K562 (cell line): Measurements from ENCODE around the gene SYNJ2. TPM values are rescaled to one million over a fixed set of nuclear protein-coding genes. Genes with fewer than 3 reads are reported as not detected.
A peak's percentile ranks its signal among the peaks of the same experiment; 100 is the strongest.

Experiments used
- CBX1 ChIP-seq: sonication (generic); IDR thresholded peaks from 2 replicates; pipeline ENCODE4 v1.6.1; 2016; ENCODE audit warnings: antibody characterized with exemption, low read depth, mild to moderate bottlenecking
- CEBPZ ChIP-seq: fragments of 150-350 bp; IDR thresholded peaks from 2 replicates; pipeline ENCODE4 v1.6.1; 2014; ENCODE audit warnings: low read depth, mild to moderate bottlenecking, low read length, borderline replicate concordance
- CREB5 ChIP-seq: fragments of 250-450 bp; sonication (Bioruptor Pico); IDR thresholded peaks from 2 replicates; pipeline ENCODE4 v1.5.0; 2020; ENCODE audit warnings: mild to moderate bottlenecking
- HES1 ChIP-seq: fragments of 450-650 bp; IDR thresholded peaks from 2 replicates; pipeline ENCODE4 v1.6.1; 2016; ENCODE audit warnings: low read depth, mild to moderate bottlenecking, moderate library complexity
- KLF1 ChIP-seq: fragments of 450-650 bp; IDR thresholded peaks from 2 replicates; pipeline ENCODE4 v1.6.1; 2016; ENCODE audit warnings: missing genetic modification characterization, missing compliant biosample characterization
- LEF1 ChIP-seq: fragments of 450-650 bp; IDR thresholded peaks from 2 replicates; pipeline ENCODE4 v1.6.1; 2016; ENCODE audit warnings: mild to moderate bottlenecking
- MCM5 ChIP-seq: fragments of 450-650 bp; IDR thresholded peaks from 2 replicates; pipeline ENCODE4 v1.6.1; 2016; ENCODE audit warnings: low read depth
- MYNN ChIP-seq, 2 experiments: sonication (generic); formaldehyde crosslinking in 1 of 2; IDR thresholded peaks; 2 replicates each; pipeline versions ENCODE4 v1.5.0 to v1.6.1; 2016 to 2020; ENCODE audit warnings: antibody characterized with exemption in 1 of 2, missing genetic modification reagents in 1 of 2
- NR2C2 ChIP-seq, 2 experiments: fragments of 200-800 bp in 1 of 2; sonication (Bioruptor generic) in 1 of 2; sonication (generic) in 1 of 2; formaldehyde crosslinking in 1 of 2; IDR thresholded peaks; 2 replicates each; pipeline versions ENCODE4 v1.6.1 to v1.8.0; 2016 to 2022; ENCODE audit warnings: mild to moderate bottlenecking in 1 of 2, missing compliant biosample characterization in 1 of 2, missing genetic modification characterization in 1 of 2, missing genetic modification reagents in 1 of 2
- NR2F6 ChIP-seq: fragments of 450-650 bp; formaldehyde crosslinking; IDR thresholded peaks from 2 replicates; pipeline ENCODE4 v1.4.0; 2020; ENCODE audit warnings: mild to moderate bottlenecking
- NR3C1 ChIP-seq: sonication (generic); formaldehyde crosslinking; IDR thresholded peaks from 2 replicates; pipeline ENCODE4 v1.8.1; 2022; ENCODE audit warnings: missing genetic modification reagents
- PBX2 ChIP-seq, 2 experiments: IDR thresholded peaks in 1 of 2; conservative IDR thresholded peaks in 1 of 2; 2 replicates each; pipeline ENCODE4 v1.6.1; 2016; ENCODE audit warnings: low read depth in 2 of 2, mild to moderate bottlenecking in 1 of 2, missing compliant biosample characterization in 1 of 2, missing genetic modification characterization in 1 of 2, moderate library complexity in 1 of 2
- SIRT6 ChIP-seq: IDR thresholded peaks from one replicate; pipeline ENCODE4 v1.6.1; 2012; ENCODE audit warnings: low read depth, mild to moderate bottlenecking, control low read depth, inconsistent platforms, low read length, moderate library complexity
- SREBF2 ChIP-seq: sonication (generic); formaldehyde crosslinking; IDR thresholded peaks from 2 replicates; pipeline ENCODE4 v1.4.0; 2020; ENCODE audit warnings: mild to moderate bottlenecking, missing genetic modification reagents
- SRSF7 ChIP-seq: fragments of 200-400 bp; formaldehyde crosslinking; optimal IDR thresholded peaks from 2 replicates; pipeline ENCODE3; 2017; ENCODE audit warnings: mild to moderate bottlenecking, low read depth, low read length
- THRA ChIP-seq: fragments of 450-650 bp; IDR thresholded peaks from 2 replicates; pipeline ENCODE4 v1.6.1; 2017; ENCODE audit warnings: mild to moderate bottlenecking, moderate library complexity
- ZNF121 ChIP-seq: sonication (generic); formaldehyde crosslinking; conservative IDR thresholded peaks from 2 replicates; pipeline ENCODE4 v1.8.0; 2022; ENCODE audit warnings: missing genetic modification reagents
- ZNF23 ChIP-seq: fragments of 250-450 bp; sonication (Bioruptor Pico); IDR thresholded peaks from 2 replicates; pipeline ENCODE4 v1.4.0; 2020; ENCODE audit warnings: mild to moderate bottlenecking
- polyA plus RNA-seq, 8 experiments: library from polyadenylated mRNA; depleted of rRNA in 4 of 8; stranded (reverse) in 5 of 8; unstranded in 3 of 8; fragments of >200 nt; fragmentation: Nextera tagmentation in 2 of 8; fragmentation: Illumina TruSeq in 1 of 8; extraction: Ambion mirVana in 2 of 8; extraction: Trizol in 1 of 8; gene quantifications; 2 replicates each; pipeline versions ENCODE4 v1.2.1 to v1.2.3, GENCODE V29; 2011 to 2014; ENCODE audit warnings: inconsistent platforms in 1 of 8, missing spikeins in 1 of 8
- total RNA-seq, 7 experiments: library from RNA; depleted of rRNA in 6 of 7; stranded (reverse); fragments of >200 nt in 6 of 7; fragmentation: Illumina TruSeq in 2 of 7; extraction: Trizol in 2 of 7; gene quantifications; 2 replicates each; pipeline versions ENCODE4 v1.2.1 to v1.2.3, GENCODE V29; 2011 to 2021; ENCODE audit warnings: low replicate concordance in 1 of 7

Gene SYNJ2
- total and polyA plus RNA-seq, 9 of the 15 experiments (the other 6 are each of a cell fraction or from before 2014, with no cell fraction given): 3.0 to 27.7 (median 17.8) TPM

- TF ChIP-seq CEBPZ (no peak), SREBF2 (no peak), ZNF121 (CRISPR knock-in tag) (no peak), ZNF23 (CRISPR knock-in tag) (no peak), PBX2 (CRISPR knock-in tag; IDR thresholded peaks at IDR 0.05; ENCODE audit: low read depth) (no peak), PBX2 (tag; conservative IDR thresholded peaks at IDR 0.05; ENCODE audit: low read depth) (no peak), HES1 (peak; percentile 46; the same call in 1 of the 2 replicates), MCM5 (no peak), CREB5 (CRISPR knock-in tag) (no peak), THRA (no peak), NR2C2 (CRISPR knock-in tag; IDR thresholded peaks at IDR 0.05) (no peak), NR2C2 (tag; IDR thresholded peaks at IDR 0.05) (peak; percentile 65; the same call in 1 of the 2 replicates), MYNN (IDR thresholded peaks at IDR 0.05) (no peak), MYNN (CRISPR knock-in tag; IDR thresholded peaks at IDR 0.05) (no peak), NR2F6 (CRISPR knock-in tag) (no peak), KLF1 (no peak), NR3C1 (CRISPR knock-in tag) (no peak), SIRT6 (no peak), SRSF7 (no peak), LEF1 (no peak; the same call in 1 of the 2 replicates), CBX1 (no peak)
Observed at GRCh38 chr6:157962601-157963302, 18.9 kb upstream of the SYNJ2 start (continued).
